Measurements from ENCODE around the gene F13A1. TPM values are rescaled to one million over a fixed set of nuclear protein-coding genes. Genes with fewer than 3 reads are reported as not detected.

Gene F13A1
- polyA plus RNA-seq, 1 of the 3 experiments (the other 2 are of a cell fraction) = not detected

- H3K9ac ChIP-seq = no peak overlapping the region
- CTCF ChIA-PET = no interaction called here
- no peaks in the 10 kb centered on the region for H3K36me3 ChIP-seq (replicated peaks in 1 of 2; ENCODE audit: control insufficient read depth in 1 of 2, insufficient read depth in 2 of 2, low read length in 1 of 2)
- H3K4me2 ChIP-seq = no peak overlapping the region
- H3K9me3 ChIP-seq = no peaks in the 10 kb centered on the region
- H2AFZ ChIP-seq (ENCODE audit: low read depth) = no peak overlapping the region
- POLR2A ChIA-PET = no interaction called here
- no peak for DNase-seq
- H3F3A ChIP-seq (replicated peaks; ENCODE audit: insufficient read depth) = no peaks in the 10 kb centered on the region
- H3K4me1 ChIP-seq (ENCODE audit: control insufficient read depth in 1 of 2, insufficient read depth in 2 of 2, low read depth in 1 of 2, low read length in 1 of 2) = no peaks in the 10 kb centered on the region
- H3K27me3 ChIP-seq (ENCODE audit: insufficient read depth) = no peaks in the 10 kb centered on the region
- no peaks in the 10 kb centered on the region for H3K79me2 ChIP-seq (ENCODE audit: insufficient read depth)
- H3K9me2 ChIP-seq = no peaks in the 10 kb centered on the region
- no peak overlapping the region for H3K27ac ChIP-seq (ENCODE audit: low read depth in 2 of 2, low read length in 1 of 2)
- WGBS (ENCODE audit: low lambda C conversion rate) = 0% methylated on average over 3 of the region's 3 CpGs
- no peak overlapping the region for H3K4me3 ChIP-seq (ENCODE audit: low read depth in 2 of 2, low read length in 1 of 2)
- TF ChIP-seq POLR2AphosphoS5 (IDR thresholded peaks at IDR 0.05; ENCODE audit: low read depth, low read length) = no peak
- TF ChIP-seq NFIC (IDR thresholded peaks at IDR 0.05; ENCODE audit: borderline replicate concordance) = no peak
- TF ChIP-seq EZH2phosphoT487 (IDR thresholded peaks at IDR 0.05; ENCODE audit: borderline replicate concordance, low read depth) = no peak
- no peak for TF ChIP-seq ELF1 (IDR thresholded peaks at IDR 0.05)
- TF ChIP-seq SIN3A (IDR thresholded peaks at IDR 0.05; ENCODE audit: borderline replicate concordance, low read depth, low read length) = no peak
- no peak for TF ChIP-seq IRF3 (IDR thresholded peaks at IDR 0.05; ENCODE audit: low read depth, low read length)
- no peak for TF ChIP-seq GATA2 (CRISPR knock-in tag; IDR thresholded peaks at IDR 0.05)
- no peak for TF ChIP-seq MEF2A (IDR thresholded peaks at IDR 0.05; ENCODE audit: borderline replicate concordance, low read depth)
- TF ChIP-seq GABPA (IDR thresholded peaks at IDR 0.05; ENCODE audit: low read depth) = no peak
- TF ChIP-seq TEAD4 (IDR thresholded peaks at IDR 0.05; ENCODE audit: borderline replicate concordance, insufficient read depth) = no peak
- no peak for TF ChIP-seq JUND (IDR thresholded peaks at IDR 0.05)
- TF ChIP-seq EP300 (IDR thresholded peaks at IDR 0.05; ENCODE audit: borderline replicate concordance in 1 of 2, low read depth in 1 of 2, low read length in 1 of 2) = no peak
- TF ChIP-seq NRF1 (IDR thresholded peaks at IDR 0.05; ENCODE audit: low read depth, low read length) = no peak
- TF ChIP-seq RAD21 (IDR thresholded peaks at IDR 0.05; ENCODE audit: low read length) = no peak
- TF ChIP-seq REST (IDR thresholded peaks at IDR 0.05; ENCODE audit: low read depth, low read length) = no peak
- no peak for TF ChIP-seq FOXM1 (IDR thresholded peaks at IDR 0.05; ENCODE audit: low read depth)
- no peaks in the 10 kb centered on the region for H4K20me1 ChIP-seq (ENCODE audit: insufficient read depth)
Measured at GRCh38 chr6:6196762-6197161, 123.7 kb downstream of the F13A1 start.

Measured in SK-N-SH (cell line).